OCI-LY1 (cell line): ENCODE data around the gene XIRP1.

Experiments
- H2AFZ ChIP-seq: fragments of 200-600 bp; sonication (generic), shearing (Covaris generic); 2 replicates; pipeline ENCODE4 v1.6.0; 2014; ENCODE audit warnings: antibody characterized with exemption, mild to moderate bottlenecking, low read length
- H3F3A ChIP-seq: fragments of 200-600 bp; sonication (generic), shearing (Covaris generic); 2 replicates; pipeline ENCODE4 v1.6.0; 2014; ENCODE audit warnings: mild to moderate bottlenecking, antibody characterized with exemption, low read length, moderate library complexity; ENCODE audit not compliant: insufficient read depth
- H3K27ac ChIP-seq: fragments of 200-600 bp; sonication (generic); 2 replicates; pipeline ENCODE4 v1.5.1; 2014; ENCODE audit warnings: low read length, mixed run types, mild to moderate bottlenecking, low read depth; ENCODE audit not compliant: poor library complexity, severe bottlenecking
- H3K27me3 ChIP-seq: fragments of 200-600 bp; sonication (generic); 2 replicates; pipeline ENCODE4 v1.6.0; 2014; ENCODE audit warnings: antibody characterized with exemption, mild to moderate bottlenecking, low read length, moderate library complexity; ENCODE audit not compliant: insufficient read depth
- H3K36me3 ChIP-seq: fragments of 200-600 bp; sonication (generic); 2 replicates; pipeline ENCODE4 v1.6.1; 2014; ENCODE audit warnings: mild to moderate bottlenecking, antibody characterized with exemption, low read length, moderate library complexity, mixed read lengths; ENCODE audit not compliant: insufficient read depth
- H3K4me1 ChIP-seq: fragments of 200-600 bp; sonication (generic); 2 replicates; pipeline ENCODE4 v1.5.1; 2014; ENCODE audit warnings: mild to moderate bottlenecking, low read length, moderate library complexity; ENCODE audit not compliant: insufficient read depth, severe bottlenecking
- H3K4me2 ChIP-seq: fragments of 200-600 bp; sonication (generic), shearing (Covaris generic); 2 replicates; pipeline ENCODE4 v1.6.1; 2014; ENCODE audit warnings: low read length
- H3K4me3 ChIP-seq: fragments of 200-600 bp; sonication (generic); 2 replicates; pipeline ENCODE4 v1.5.1; 2014; ENCODE audit warnings: low read length, low read depth, mild to moderate bottlenecking, mixed read lengths; ENCODE audit not compliant: poor library complexity, severe bottlenecking
- H3K79me2 ChIP-seq: fragments of 200-600 bp; shearing (Covaris generic); 2 replicates; pipeline ENCODE4 v1.6.1; 2016; ENCODE audit warnings: mixed run types, low read length, mixed read lengths; ENCODE audit not compliant: insufficient read depth
- H3K9ac ChIP-seq: fragments of 200-600 bp; sonication (generic), shearing (Covaris generic); 2 replicates; pipeline ENCODE4 v1.6.1; 2014; ENCODE audit warnings: mild to moderate bottlenecking, low read length, mixed read lengths
- H3K9me2 ChIP-seq: fragments of 200-600 bp; sonication (generic), shearing (Covaris generic); 2 replicates; pipeline ENCODE4 v1.6.1; 2014; ENCODE audit warnings: low read depth, mild to moderate bottlenecking, low read length, mixed read lengths
- H3K9me3 ChIP-seq: fragments of 200-600 bp; shearing (Covaris generic); 2 replicates; pipeline ENCODE4 v1.6.1; 2014; ENCODE audit warnings: low read length, mixed read lengths
- H4K20me1 ChIP-seq: fragments of 200-600 bp; sonication (generic), shearing (Covaris generic); 2 replicates; pipeline ENCODE4 v1.6.0; 2016; ENCODE audit warnings: mild to moderate bottlenecking, low read length; ENCODE audit not compliant: insufficient read depth
- CTCF ChIP-seq: fragments of 200-600 bp; sonication (generic), shearing (Covaris generic); IDR thresholded peaks from 2 replicates; pipeline ENCODE4 v1.5.1; 2017; ENCODE audit warnings: mild to moderate bottlenecking, antibody characterized with exemption, low read length, moderate library complexity, mixed read lengths
- EZH2 ChIP-seq: fragments of 200-600 bp; sonication (generic), shearing (Covaris generic); IDR thresholded peaks from 2 replicates; pipeline ENCODE4 v1.8.0; 2017; ENCODE audit warnings: borderline replicate concordance, mixed run types, mild to moderate bottlenecking, antibody characterized with exemption, low read length, moderate library complexity, mixed read lengths

XIRP1 gene

GRCh38 chr3:39137991-39138803 lies 54.2 kb downstream of the XIRP1 start:
- peaks cover 18% of the 10 kb centered on the region for H3K4me1 ChIP-seq
- no peak for TF ChIP-seq CTCF
- no peak for TF ChIP-seq EZH2
- H3K9me3 ChIP-seq = no peaks in the 10 kb centered on the region
- no peak overlapping the region for H3K4me3 ChIP-seq
- peaks cover 26% of the 10 kb centered on the region; the same call in 1 of the 2 replicates for H3K36me3 ChIP-seq
- no peaks in the 10 kb centered on the region for H3K27me3 ChIP-seq
- no peaks in the 10 kb centered on the region for H3F3A ChIP-seq
- no peaks in the 10 kb centered on the region for H3K79me2 ChIP-seq
- H4K20me1 ChIP-seq = no peaks in the 10 kb centered on the region
- H3K27ac ChIP-seq = no peak overlapping the region
- H3K4me2 ChIP-seq = no peak overlapping the region
- no peak overlapping the region for H3K9ac ChIP-seq
- no peak overlapping the region for H2AFZ ChIP-seq
- H3K9me2 ChIP-seq = no peaks in the 10 kb centered on the region

- H3K79me2 ChIP-seq = no peaks in the 10 kb centered on the region
- no peak overlapping the region for H3K27ac ChIP-seq
- no peaks in the 10 kb centered on the region for H3F3A ChIP-seq
- no peaks in the 10 kb centered on the region for H3K9me3 ChIP-seq
- no peaks in the 10 kb centered on the region for H3K9me2 ChIP-seq
- peaks cover 15% of the 10 kb centered on the region for H3K4me1 ChIP-seq
- no peaks in the 10 kb centered on the region for H3K27me3 ChIP-seq
- no peak overlapping the region for H3K4me3 ChIP-seq
- H3K9ac ChIP-seq = no peak overlapping the region
- no peak overlapping the region for H2AFZ ChIP-seq
- no peak overlapping the region for H3K4me2 ChIP-seq
- TF ChIP-seq CTCF (no peak), EZH2 (no peak)
- peaks cover 18% of the 10 kb centered on the region; the same call in 1 of the 2 replicates for H3K36me3 ChIP-seq
- H4K20me1 ChIP-seq = no peaks in the 10 kb centered on the region
Observed at GRCh38 chr3:39137435-39137936, 54.9 kb downstream of the XIRP1 start.

GRCh38 chr3:39136533-39137434 lies 55.6 kb downstream of the XIRP1 start:
- no peaks in the 10 kb centered on the region for H3K9me3 ChIP-seq

More at GRCh38 chr3:39136533-39137434, 55.6 kb downstream of the XIRP1 start:
- no peak overlapping the region for H3K4me2 ChIP-seq
- no peaks in the 10 kb centered on the region for H3K27me3 ChIP-seq
- H3K36me3 ChIP-seq = peaks cover 12% of the 10 kb centered on the region; the same call in 1 of the 2 replicates
- H3K9ac ChIP-seq = no peak overlapping the region
- no peaks in the 10 kb centered on the region for H3F3A ChIP-seq
- no peaks in the 10 kb centered on the region for H3K9me2 ChIP-seq
- no peaks in the 10 kb centered on the region for H3K79me2 ChIP-seq
- TF ChIP-seq CTCF (peak; percentile 16; the same call in 1 of the 2 replicates), EZH2 (no peak)
- H3K4me3 ChIP-seq = no peak overlapping the region
- no peak overlapping the region for H3K27ac ChIP-seq
- no peak overlapping the region for H2AFZ ChIP-seq
- peaks cover 8% of the 10 kb centered on the region for H3K4me1 ChIP-seq
- no peaks in the 10 kb centered on the region for H4K20me1 ChIP-seq
